ENCODE results near the gene PCDHGA3.
"Not testable (repeated sequence)": the region's sequence is repeated elsewhere in the genome, so short reads cannot be mapped to it uniquely, and the experiment has no call there.

The PCDHGA3 gene

GRCh38 chr5:141346017-141346416, 2.4 kb downstream of the PCDHGA3 start:
- not testable (repeated sequence) for DNase-seq (ENCODE audit: low read depth)

DNA sequence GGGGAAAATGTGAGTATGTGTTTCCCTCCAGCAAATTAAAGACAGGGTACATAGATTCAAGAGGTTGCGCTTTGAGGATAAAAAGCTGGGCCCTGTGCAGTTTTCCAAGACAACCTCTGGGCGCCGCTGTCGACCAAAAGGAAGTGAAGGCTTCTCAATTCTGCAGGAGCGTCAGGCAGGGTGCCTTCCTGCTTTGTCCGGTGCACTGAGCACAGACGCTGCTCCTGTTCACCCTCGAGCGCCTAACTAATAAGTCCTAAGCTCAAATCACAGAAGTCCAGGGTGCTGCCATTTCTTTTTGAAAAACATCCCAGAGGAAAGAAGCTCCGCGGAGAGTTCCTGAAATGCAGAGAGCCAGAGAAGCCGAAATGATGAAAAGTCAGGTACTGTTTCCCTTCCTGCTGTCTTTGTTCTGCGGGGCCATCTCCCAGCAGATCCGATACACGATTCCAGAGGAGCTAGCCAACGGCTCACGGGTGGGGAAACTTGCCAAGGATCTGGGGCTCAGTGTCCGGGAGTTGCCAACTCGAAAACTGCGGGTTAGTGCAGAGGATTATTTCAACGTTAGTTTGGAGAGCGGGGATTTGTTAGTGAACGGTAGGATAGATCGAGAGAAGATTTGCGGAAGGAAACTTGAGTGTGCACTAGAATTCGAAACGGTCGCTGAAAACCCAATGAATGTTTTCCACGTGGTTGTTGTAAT, 6.4 kb downstream of the PCDHGA3 start, which contains the start of gene PCDHGB1:
PCDHGB1 (plus strand) TSS at position 183 of the 703 bp plus-strand sequence; CDS start at position 345, 162 bp downstream.
- no peak for DNase-seq (ENCODE audit: low read depth)

GRCh38 chr5:141351591-141351990, 8.0 kb downstream of the PCDHGA3 start:
- DNase-seq (ENCODE audit: low read depth), result no peak

GRCh38 chr5:141354900-141355469, 11.4 kb downstream of the PCDHGA3 start, which contains the start of gene PCDHGA4:
Gene PCDHGA4, plus strand, starts transcription at chr5:141355021. Its CDS starts 87 bp downstream, at chr5:141355108.
- no peak for DNase-seq (ENCODE audit: low read depth)

GRCh38 chr5:141355641-141356040, 12.0 kb downstream of the PCDHGA3 start:
- DNase-seq (ENCODE audit: low read depth), result no peak

DNA sequence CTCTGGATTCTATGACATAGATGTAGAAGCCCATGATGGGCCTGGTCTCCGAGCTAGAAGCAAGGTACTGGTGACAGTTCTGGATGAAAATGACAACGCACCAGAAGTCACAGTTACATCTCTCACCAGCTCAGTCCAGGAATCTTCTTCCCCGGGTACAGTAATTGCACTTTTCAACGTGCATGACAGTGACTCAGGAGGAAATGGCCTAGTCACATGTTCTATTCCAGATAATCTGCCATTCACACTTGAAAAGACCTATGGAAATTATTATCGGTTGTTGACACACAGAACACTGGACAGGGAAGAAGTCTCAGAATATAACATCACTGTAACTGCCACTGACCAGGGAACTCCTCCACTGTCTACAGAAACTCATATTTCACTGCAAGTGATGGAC, 12.5 kb downstream of the PCDHGA3 start:
- no peak for DNase-seq (ENCODE audit: low read depth)

DNA sequence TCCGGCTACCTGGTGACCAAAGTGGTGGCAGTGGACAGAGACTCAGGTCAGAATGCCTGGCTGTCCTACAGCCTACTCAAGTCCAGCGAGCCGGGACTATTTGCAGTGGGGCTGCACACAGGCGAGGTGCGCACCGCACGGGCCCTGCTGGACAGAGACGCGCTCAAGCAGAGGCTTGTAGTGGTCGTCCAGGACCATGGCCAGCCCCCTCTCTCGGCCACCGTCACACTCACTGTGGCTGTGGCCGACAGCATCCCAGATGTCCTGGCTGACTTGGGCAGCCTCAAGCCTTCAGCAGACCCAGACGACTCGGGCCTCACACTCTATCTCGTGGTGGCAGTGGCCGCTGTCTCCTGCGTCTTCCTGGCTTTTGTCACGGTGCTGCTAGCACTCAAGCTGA, 13.3 kb downstream of the PCDHGA3 start:
- DNase-seq (ENCODE audit: low read depth), result no peak

DNA sequence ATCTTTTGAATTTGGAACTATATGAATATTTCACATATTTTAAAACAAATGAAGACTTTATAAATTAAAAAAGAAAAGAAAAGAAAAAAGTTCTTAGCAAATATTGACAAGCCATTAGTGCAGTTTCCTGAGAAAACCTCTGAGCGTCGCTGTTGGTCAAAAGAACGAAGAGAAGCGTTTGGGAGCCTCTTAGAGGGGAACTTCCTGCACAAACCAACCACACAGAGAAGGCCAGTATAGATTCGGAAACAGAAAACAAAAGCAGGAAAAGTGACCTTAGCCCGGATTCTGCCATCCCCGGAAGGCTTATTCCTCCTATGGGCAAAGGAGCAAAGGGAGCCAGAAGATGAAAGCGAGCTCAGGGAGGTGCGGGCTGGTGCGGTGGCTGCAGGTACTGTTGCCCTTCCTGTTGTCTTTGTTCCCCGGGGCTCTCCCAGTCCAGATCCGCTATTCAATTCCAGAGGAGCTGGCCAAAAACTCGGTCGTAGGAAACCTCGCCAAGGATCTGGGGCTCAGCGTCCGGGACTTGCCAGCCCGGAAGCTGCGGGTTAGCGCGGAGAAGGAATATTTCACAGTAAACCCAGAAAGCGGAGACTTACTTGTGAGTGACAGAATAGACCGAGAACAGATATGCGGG, 16.3 kb downstream of the PCDHGA3 start, which contains the start of gene PCDHGB2:
PCDHGB2 (plus strand) TSS at position 205 of the 637 bp plus-strand sequence; CDS start at position 347, 142 bp downstream.
- no peak for DNase-seq (ENCODE audit: low read depth)

DNA sequence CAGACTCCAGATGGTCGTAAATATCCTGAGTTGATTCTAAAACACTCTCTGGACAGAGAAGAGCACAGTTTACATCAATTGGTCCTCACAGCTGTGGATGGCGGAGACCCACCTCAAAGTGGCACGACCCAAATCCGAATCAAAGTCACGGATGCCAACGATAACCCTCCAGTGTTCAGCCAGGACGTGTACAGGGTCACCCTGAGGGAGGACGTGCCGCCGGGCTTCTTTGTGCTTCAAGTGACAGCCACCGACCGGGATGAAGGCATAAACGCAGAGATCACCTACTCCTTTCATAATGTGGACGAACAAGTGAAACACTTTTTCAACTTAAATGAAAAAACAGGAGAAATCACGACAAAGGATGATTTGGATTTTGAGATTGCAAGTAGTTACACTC, 17.1 kb downstream of the PCDHGA3 start:
- DNase-seq (ENCODE audit: low read depth), result no peak

- no peak for DNase-seq (ENCODE audit: low read depth)
These were observed 19.1 kb downstream of the PCDHGA3 start for GRCh38 chr5:141362719-141363118.

GRCh38 chr5:141363952-141364660, 20.5 kb downstream of the PCDHGA3 start, which contains the start of gene PCDHGA5:
Gene PCDHGA5, plus strand, starts transcription at chr5:141364162. Its CDS starts 169 bp downstream, at chr5:141364331.
- DNase-seq (ENCODE audit: low read depth), result no peak

- no peak for DNase-seq (ENCODE audit: low read depth)
These were observed 22.6 kb downstream of the PCDHGA3 start for GRCh38 chr5:141366016-141366896.

GRCh38 chr5:141369994-141370848, 26.6 kb downstream of the PCDHGA3 start, which contains the start of gene PCDHGB3:
Gene PCDHGB3, plus strand, starts transcription at chr5:141370242. Its CDS starts 153 bp downstream, at chr5:141370395.
- DNase-seq (ENCODE audit: low read depth), result no peak

DNA sequence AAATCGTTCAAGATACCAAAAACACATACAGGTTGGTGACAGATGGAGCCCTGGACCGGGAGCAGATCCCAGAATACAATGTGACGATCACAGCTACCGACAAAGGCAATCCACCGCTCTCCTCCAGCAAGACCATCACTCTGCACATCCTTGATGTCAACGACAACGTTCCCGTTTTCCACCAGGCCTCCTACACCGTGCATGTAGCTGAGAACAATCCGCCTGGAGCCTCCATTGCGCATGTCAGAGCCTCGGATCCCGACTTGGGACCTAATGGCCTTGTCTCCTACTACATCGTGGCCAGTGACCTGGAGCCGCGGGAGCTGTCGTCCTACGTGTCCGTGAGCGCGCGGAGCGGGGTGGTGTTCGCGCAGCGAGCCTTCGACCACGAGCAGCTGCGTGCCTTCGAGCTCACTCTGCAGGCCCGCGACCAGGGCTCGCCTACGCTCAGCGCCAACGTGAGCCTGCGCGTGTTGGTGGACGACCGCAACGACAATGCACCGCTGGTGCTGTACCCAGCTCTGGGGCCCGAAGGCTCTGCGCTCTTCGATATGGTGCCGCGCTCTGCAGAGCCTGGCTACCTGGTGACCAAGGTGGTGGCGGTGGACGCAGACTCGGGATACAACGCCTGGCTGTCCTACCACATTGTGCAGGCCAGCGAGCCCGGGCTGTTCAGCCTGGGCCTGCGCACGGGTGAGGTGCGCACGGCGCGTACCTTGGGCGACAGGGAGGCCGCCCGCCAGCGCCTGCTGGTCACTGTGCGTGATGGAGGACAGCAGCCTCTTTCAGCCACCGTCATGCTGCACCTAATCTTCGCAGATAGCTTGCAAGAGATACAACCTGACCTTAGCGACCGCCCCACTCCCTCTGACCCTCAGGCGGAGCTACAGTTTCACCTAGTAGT, 28.2 kb downstream of the PCDHGA3 start:
- DNase-seq (ENCODE audit: low read depth), result no peak

- DNase-seq (ENCODE audit: low read depth), result no peak
These were observed 30.2 kb downstream of the PCDHGA3 start, which contains the start of gene PCDHGA6 for GRCh38 chr5:141373673-141374317. Gene PCDHGA6, plus strand, starts transcription at chr5:141373891. Its CDS starts 193 bp downstream, at chr5:141374084.

- no peak for DNase-seq (ENCODE audit: low read depth)
These were observed 31.0 kb downstream of the PCDHGA3 start for GRCh38 chr5:141374627-141375026.

DNA sequence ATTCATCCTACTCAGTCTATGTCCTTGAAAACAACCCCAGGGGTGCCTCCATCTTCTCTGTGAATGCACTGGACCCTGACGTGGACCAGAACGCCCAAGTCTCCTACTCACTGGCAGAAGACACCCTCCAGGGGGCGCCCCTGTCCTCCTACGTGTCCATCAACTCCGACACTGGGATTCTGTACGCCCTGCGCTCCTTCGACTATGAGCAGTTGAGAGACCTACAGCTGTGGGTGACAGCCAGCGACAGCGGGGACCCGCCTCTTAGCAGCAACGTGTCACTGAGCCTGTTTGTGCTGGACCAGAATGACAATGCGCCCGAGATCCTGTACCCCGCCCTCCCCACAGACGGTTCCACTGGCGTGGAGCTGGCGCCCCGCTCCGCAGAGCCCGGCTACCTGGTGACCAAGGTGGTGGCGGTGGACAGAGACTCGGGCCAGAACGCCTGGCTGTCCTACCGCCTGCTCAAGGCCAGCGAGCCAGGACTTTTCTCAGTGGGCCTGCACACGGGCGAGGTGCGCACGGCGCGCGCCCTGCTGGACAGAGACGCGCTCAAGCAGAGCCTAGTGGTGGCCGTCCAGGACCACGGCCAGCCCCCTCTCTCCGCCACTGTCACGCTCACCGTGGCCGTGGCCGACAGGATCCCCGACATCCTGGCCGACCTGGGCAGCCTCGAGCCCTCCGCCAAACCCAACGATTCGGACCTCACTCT, 32.0 kb downstream of the PCDHGA3 start:
- DNase-seq (ENCODE audit: low read depth), result not testable (repeated sequence)

Data from fibroblast of the conjunctiva (primary cell).